ENCODE measurements around the gene AMOT.
"Not testable (repeated sequence)": the region's sequence is repeated elsewhere in the genome, so short reads cannot be mapped to it uniquely, and the experiment has no call there.

The AMOT gene

DNA sequence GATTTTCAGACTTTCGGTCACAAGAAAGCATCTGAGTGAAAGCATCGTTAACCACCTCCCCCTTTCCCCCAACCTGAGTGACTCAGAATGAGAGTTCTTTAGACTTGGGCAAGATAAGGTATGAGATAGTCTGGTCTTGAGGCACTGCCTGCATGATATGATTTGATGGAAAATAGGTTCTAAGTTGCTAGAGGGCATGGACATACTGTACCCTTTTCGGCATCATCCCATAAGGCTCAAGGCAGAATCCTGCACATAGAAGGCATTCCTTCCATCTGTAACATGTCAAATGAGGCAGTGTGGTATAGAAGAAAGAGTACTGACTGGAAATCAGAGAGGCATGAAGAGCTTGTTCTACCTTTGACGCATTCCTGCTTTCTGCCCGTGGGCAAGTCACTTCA is 16.8 kb upstream of the AMOT start:
- no peak overlapping the region for H3K4me3 ChIP-seq (ENCODE audit: low read length)
- no peaks in the 10 kb centered on the region for H3K36me3 ChIP-seq (ENCODE audit: control insufficient read depth, insufficient read depth, low read length, severe bottlenecking)
- H3K9ac ChIP-seq (ENCODE audit: low read length), result no peak overlapping the region
- DNase-seq (ENCODE audit: low read depth), result no peak
- no peaks in the 10 kb centered on the region for H3K4me1 ChIP-seq (ENCODE audit: control insufficient read depth, insufficient read depth, low read length)
- H3K9me3 ChIP-seq (ENCODE audit: control insufficient read depth, low read length), result no peaks in the 10 kb centered on the region
- H3K27me3 ChIP-seq (replicated peaks; ENCODE audit: control insufficient read depth, insufficient read depth, low read length), result peaks cover 38% of the 10 kb centered on the region

DNA sequence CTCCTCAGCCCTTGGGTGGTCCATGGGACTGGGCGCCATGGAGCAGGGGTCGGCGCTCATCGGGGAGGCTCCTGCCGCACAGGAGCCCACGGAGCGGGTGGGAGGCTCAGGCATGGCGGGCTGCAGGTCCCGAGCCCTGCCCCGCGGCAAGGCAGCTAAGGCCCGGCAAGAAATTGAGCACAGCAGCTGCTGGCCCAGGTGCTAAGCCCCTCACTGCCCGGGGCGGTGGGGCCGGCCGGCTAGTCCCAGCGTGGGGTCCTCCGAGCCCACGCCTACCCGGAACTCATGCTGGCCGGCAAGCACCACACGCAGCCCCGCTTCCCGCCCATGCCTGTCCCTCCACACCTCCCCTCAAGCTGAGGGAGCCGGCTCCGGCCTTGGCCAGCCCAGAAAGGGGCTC is 14.3 kb upstream of the AMOT start:
- H3K9ac ChIP-seq (ENCODE audit: low read length); H3K9me3 ChIP-seq (ENCODE audit: control insufficient read depth, low read length); H3K36me3 ChIP-seq (ENCODE audit: control insufficient read depth, insufficient read depth, low read length, severe bottlenecking); DNase-seq (ENCODE audit: low read depth); H3K4me3 ChIP-seq (ENCODE audit: low read length): not testable (repeated sequence)
- Histone ChIP-seq H3K27me3 (replicated peaks; ENCODE audit: control insufficient read depth, insufficient read depth, low read length) (peaks cover 43% of the 10 kb centered on the region), H3K4me1 (ENCODE audit: control insufficient read depth, insufficient read depth, low read length) (peaks cover 12% of the 10 kb centered on the region)

DNA sequence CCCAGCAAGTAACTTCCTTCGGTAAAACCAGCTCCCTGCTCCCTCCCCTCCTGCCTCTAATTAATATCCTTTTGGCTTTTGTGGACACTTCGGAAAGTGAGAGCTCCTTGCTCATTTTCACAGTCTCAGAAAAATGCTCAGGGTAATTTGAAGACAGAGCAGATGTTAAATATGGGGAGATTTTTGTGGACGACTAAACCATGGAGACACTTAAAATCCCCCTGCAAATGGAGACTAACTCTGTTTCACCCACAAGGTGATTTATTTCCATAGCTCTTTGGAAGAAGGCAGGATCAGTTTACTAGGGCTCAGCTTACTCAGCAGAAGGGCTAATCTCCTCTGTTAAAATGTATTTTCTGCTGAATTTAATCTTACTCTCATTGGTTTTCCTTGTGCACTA is 12.2 kb upstream of the AMOT start:
- Histone ChIP-seq H3K27me3 (replicated peaks; ENCODE audit: control insufficient read depth, insufficient read depth, low read length) (peaks cover 43% of the 10 kb centered on the region), H3K9ac (ENCODE audit: low read length) (no peak overlapping the region), H3K36me3 (ENCODE audit: control insufficient read depth, insufficient read depth, low read length, severe bottlenecking) (no peaks in the 10 kb centered on the region), H3K9me3 (ENCODE audit: control insufficient read depth, low read length) (no peaks in the 10 kb centered on the region), H3K4me1 (ENCODE audit: control insufficient read depth, insufficient read depth, low read length) (peaks cover 12% of the 10 kb centered on the region), H3K4me3 (ENCODE audit: low read length) (no peak overlapping the region)
- DNase-seq (ENCODE audit: low read depth), result no peak

DNA sequence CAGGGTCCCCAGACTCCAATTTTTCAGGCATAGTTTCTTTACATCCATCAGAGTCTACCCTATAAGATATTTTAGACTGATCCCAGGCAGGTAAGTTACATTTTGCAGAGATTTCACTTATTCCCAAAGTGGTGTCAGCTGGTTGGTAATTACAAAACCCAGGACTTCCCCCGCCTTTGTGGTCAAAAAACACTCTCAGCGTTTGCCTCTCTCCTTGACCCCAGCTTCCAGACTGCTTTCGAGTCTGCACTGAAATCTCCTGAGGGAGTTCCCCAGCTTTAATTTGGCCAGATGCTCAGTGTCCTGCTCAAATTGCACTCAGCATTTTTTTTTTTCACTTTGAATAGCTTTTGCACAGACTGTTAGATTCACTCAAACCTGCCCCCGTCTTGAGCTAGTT is 11.2 kb upstream of the AMOT start:
- Histone ChIP-seq H3K9me3 (ENCODE audit: control insufficient read depth, low read length) (no peaks in the 10 kb centered on the region), H3K4me3 (ENCODE audit: low read length) (no peak overlapping the region), H3K4me1 (ENCODE audit: control insufficient read depth, insufficient read depth, low read length) (peaks cover 12% of the 10 kb centered on the region), H3K27me3 (replicated peaks; ENCODE audit: control insufficient read depth, insufficient read depth, low read length) (peaks cover 43% of the 10 kb centered on the region), H3K9ac (ENCODE audit: low read length) (no peak overlapping the region), H3K36me3 (ENCODE audit: control insufficient read depth, insufficient read depth, low read length, severe bottlenecking) (no peaks in the 10 kb centered on the region)
- peak; percentile 80 for DNase-seq (ENCODE audit: low read depth)

DNA sequence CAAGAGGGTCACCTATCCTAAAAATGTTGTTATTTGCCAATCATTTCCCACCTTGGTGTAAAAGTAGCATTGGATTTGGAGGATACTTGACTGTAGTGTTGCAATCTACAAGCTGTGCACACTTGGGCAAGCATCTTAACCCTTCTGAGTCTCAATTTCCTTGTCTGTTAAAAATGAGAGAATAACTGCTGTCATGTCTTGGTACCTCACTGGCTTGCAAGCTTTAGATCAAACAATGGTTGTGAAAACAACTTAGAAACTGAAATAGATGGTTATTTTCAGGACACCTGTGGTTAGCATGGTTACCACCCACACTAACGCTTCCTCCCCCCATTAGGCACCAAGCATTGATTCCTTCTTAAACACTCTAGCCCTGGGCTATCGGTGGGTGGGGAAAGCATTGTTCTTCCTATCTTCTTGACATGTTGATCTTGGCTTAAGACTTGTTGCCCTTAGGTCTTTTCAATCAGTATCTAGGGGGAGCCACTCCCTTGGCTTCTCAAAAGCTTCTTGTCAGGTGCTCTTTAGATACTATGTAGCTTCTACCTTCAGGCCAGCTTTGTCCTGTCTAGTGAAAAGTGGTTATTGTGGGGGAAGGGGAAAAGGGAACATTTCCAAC is 10.6 kb upstream of the AMOT start:
- H3K4me3 ChIP-seq (ENCODE audit: low read length), result no peak overlapping the region
- H3K36me3 ChIP-seq (ENCODE audit: control insufficient read depth, insufficient read depth, low read length, severe bottlenecking), result no peaks in the 10 kb centered on the region
- no peak for DNase-seq (ENCODE audit: low read depth)
- H3K9me3 ChIP-seq (ENCODE audit: control insufficient read depth, low read length), result no peaks in the 10 kb centered on the region
- peaks cover 38% of the 10 kb centered on the region for H3K27me3 ChIP-seq (replicated peaks; ENCODE audit: control insufficient read depth, insufficient read depth, low read length)
- peaks cover 12% of the 10 kb centered on the region for H3K4me1 ChIP-seq (ENCODE audit: control insufficient read depth, insufficient read depth, low read length)
- no peak overlapping the region for H3K9ac ChIP-seq (ENCODE audit: low read length)

DNA sequence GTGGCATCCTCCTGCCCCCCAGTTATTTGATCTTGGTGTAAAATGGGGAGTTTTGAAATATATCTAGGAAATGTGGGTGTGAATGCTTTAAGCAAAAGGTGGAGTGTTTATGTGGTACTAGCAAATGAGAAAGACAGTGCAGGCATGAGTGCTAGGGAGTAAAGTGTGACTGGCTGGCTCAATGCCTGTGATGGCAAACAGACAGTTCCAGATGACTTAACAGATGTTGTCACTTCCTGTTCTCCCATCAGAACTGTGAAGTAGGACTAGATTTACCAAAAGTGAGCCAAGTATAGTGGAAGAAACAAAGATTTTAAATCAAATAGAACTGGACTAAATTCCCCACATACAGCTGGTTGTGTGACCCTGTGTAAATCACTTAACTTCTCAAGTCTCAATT is 8.4 kb upstream of the AMOT start:
- Histone ChIP-seq H3K27me3 (replicated peaks; ENCODE audit: control insufficient read depth, insufficient read depth, low read length) (peaks cover 41% of the 10 kb centered on the region), H3K4me1 (ENCODE audit: control insufficient read depth, insufficient read depth, low read length) (peaks cover 12% of the 10 kb centered on the region), H3K9me3 (ENCODE audit: control insufficient read depth, low read length) (no peaks in the 10 kb centered on the region), H3K36me3 (ENCODE audit: control insufficient read depth, insufficient read depth, low read length, severe bottlenecking) (no peaks in the 10 kb centered on the region), H3K4me3 (ENCODE audit: low read length) (no peak overlapping the region), H3K9ac (ENCODE audit: low read length) (no peak overlapping the region)
- no peak for DNase-seq (ENCODE audit: low read depth)

DNA sequence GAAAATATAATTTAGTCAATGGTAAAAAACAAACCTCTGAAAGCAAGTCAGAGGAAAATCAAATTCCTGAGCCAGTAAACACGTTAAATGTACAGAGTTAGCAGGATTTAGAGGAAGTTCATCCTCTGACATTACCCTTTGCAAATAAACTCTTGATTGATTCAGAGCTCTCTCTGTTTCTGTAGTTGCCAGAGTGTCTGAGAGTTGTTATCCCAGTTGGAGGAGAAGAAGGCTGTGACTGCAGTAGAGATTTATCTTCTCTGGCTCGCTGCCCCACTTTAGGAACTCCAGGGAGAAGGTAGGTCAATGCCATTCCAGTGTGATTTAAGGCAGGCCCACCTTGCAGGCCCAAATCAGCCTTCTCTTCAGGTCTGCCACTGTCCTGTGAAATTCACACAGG is 6.2 kb upstream of the AMOT start:
- Histone ChIP-seq H3K27me3 (replicated peaks; ENCODE audit: control insufficient read depth, insufficient read depth, low read length) (peaks cover 38% of the 10 kb centered on the region), H3K4me1 (ENCODE audit: control insufficient read depth, insufficient read depth, low read length) (peaks cover 5% of the 10 kb centered on the region), H3K4me3 (ENCODE audit: low read length) (no peak overlapping the region), H3K9ac (ENCODE audit: low read length) (no peak overlapping the region), H3K9me3 (ENCODE audit: control insufficient read depth, low read length) (no peaks in the 10 kb centered on the region), H3K36me3 (ENCODE audit: control insufficient read depth, insufficient read depth, low read length, severe bottlenecking) (no peaks in the 10 kb centered on the region)
- no peak for DNase-seq (ENCODE audit: low read depth)

DNA sequence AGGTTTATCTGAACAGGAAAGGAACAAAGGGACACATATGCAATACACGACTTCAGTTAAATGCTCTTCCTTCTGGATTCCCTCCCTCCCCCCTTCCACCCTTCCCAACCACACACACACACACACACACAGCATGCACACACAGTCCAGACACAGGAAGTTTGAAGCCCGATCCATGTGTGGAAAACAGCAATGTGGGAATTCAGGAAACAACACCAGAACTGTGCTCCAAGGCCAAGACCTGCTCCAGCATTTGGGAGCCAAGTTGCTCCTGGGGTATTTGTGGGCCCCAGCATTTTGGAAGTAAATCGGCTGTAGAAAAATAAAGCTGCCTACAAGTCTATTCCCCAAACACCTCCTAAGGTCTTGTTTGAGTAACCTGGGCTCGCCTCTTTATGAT is 5.6 kb upstream of the AMOT start:
- H3K27me3 ChIP-seq (replicated peaks; ENCODE audit: control insufficient read depth, insufficient read depth, low read length), result peaks cover 33% of the 10 kb centered on the region
- H3K9me3 ChIP-seq (ENCODE audit: control insufficient read depth, low read length), result no peaks in the 10 kb centered on the region
- no peaks in the 10 kb centered on the region for H3K4me1 ChIP-seq (ENCODE audit: control insufficient read depth, insufficient read depth, low read length)
- H3K36me3 ChIP-seq (ENCODE audit: control insufficient read depth, insufficient read depth, low read length, severe bottlenecking), result no peaks in the 10 kb centered on the region
- DNase-seq (ENCODE audit: low read depth), result no peak
- no peak overlapping the region for H3K9ac ChIP-seq (ENCODE audit: low read length)
- H3K4me3 ChIP-seq (ENCODE audit: low read length), result no peak overlapping the region

DNA sequence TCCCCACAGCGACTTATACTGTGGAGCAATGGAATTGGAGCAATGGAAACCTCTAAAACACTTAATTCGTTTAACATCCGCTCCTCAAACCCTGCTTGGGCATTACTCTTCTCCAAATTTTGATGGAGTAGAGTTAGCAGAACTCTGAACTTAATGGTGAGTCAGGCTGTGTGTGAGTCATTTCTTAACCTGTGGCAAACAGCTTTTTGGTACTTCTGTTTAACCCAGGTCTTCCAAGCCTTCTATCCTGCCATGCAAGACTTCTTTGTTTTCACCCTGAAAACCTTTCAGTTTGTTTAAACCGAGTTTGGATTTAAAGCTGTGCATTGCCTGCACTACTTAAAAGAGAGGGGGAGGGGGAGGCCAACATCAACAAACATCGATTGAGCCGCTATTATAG is 3.6 kb upstream of the AMOT start:
- Histone ChIP-seq H3K4me3 (ENCODE audit: low read length) (no peak overlapping the region), H3K9me3 (ENCODE audit: control insufficient read depth, low read length) (peaks cover 4% of the 10 kb centered on the region), H3K27me3 (replicated peaks; ENCODE audit: control insufficient read depth, insufficient read depth, low read length) (peaks cover 30% of the 10 kb centered on the region), H3K4me1 (ENCODE audit: control insufficient read depth, insufficient read depth, low read length) (no peaks in the 10 kb centered on the region), H3K9ac (ENCODE audit: low read length) (no peak overlapping the region), H3K36me3 (ENCODE audit: control insufficient read depth, insufficient read depth, low read length, severe bottlenecking) (no peaks in the 10 kb centered on the region)
- no peak for DNase-seq (ENCODE audit: low read depth)

DNA sequence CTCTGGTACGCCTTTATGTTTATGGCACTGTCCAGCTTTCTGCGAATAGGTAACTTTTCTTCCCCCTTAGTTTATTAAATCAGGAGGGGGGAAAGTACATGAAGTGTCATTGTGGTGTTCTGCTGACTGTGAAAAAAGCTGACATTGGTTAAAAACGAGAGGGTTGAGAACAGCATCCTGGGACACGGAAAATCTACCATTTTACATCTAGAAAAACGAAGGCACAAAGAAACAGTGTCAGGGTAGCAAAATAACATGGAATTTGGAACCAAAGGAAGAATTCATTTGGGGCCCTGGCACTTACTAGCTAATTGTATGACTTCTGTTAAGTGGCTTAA is 1.2 kb upstream of the AMOT start:
- Histone ChIP-seq H3K27me3 (replicated peaks; ENCODE audit: control insufficient read depth, insufficient read depth, low read length) (peaks cover 32% of the 10 kb centered on the region), H3K9me3 (ENCODE audit: control insufficient read depth, low read length) (peaks cover 9% of the 10 kb centered on the region), H3K36me3 (ENCODE audit: control insufficient read depth, insufficient read depth, low read length, severe bottlenecking) (no peaks in the 10 kb centered on the region), H3K9ac (ENCODE audit: low read length) (no peak overlapping the region), H3K4me1 (ENCODE audit: control insufficient read depth, insufficient read depth, low read length) (no peaks in the 10 kb centered on the region), H3K4me3 (ENCODE audit: low read length) (peak overlapping the region; percentile 79)
- DNase-seq (ENCODE audit: low read depth), result no peak

DNA sequence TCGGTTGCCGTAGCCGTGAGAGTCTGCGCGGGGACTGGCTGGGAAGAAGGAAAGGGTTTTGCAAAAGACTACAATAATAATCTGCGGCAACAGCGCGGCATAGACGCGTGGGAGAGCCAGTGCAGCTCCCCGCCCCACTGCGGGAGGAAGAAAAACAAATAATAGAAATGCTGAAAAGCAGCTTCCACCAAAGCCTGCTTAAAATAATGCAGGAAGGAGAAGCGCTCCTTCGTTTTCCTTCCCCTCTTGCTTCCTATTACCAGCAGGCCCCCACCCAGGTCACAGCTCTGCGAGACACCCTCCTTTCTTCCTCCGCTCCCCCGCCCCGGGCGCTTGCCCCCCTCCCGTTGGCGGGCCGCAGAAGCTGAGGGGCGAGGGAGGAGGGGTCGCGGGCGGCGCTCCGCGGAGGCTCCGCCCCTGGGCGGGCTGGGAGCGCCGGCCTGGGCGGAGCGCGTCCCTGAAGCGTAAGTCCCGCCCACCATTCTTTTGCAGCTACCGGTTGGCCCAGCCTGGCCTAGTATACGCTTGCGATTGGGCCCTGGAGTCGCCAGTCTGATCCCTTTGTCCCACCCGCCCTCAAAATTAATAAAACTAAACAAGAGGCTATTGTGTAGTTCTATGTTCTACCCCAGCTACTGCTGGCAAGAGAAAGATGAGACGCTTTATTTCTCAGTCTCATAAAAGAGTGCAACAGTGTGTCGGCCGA is 636 bp upstream of the AMOT start:
- Histone ChIP-seq H3K9ac (ENCODE audit: low read length) (peak overlapping the region; percentile 74), H3K27me3 (replicated peaks; ENCODE audit: control insufficient read depth, insufficient read depth, low read length) (peaks cover 32% of the 10 kb centered on the region), H3K4me1 (ENCODE audit: control insufficient read depth, insufficient read depth, low read length) (no peaks in the 10 kb centered on the region), H3K9me3 (ENCODE audit: control insufficient read depth, low read length) (peaks cover 9% of the 10 kb centered on the region), H3K4me3 (ENCODE audit: low read length) (peak overlapping the region; percentile 79), H3K36me3 (ENCODE audit: control insufficient read depth, insufficient read depth, low read length, severe bottlenecking) (no peaks in the 10 kb centered on the region)
- peak; percentile 92 for DNase-seq (ENCODE audit: low read depth)

DNA sequence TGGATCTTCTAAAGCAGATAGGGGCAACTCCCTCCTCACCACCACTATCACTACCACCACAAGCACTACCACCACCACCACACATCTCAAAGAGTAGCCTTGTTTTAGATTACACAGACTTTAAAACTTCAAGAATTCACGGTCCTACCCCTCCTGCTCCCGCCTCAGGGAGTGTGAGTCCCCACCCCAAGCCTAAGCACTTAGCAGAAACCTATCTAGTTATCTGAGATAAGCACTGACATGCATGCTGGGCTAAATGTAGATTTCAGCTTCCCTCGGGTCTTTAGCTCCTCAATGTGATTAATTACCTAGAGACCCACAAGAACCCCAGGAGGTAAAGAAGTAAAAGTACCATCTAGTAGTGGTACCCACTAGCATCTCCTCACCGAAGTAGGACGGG is 775 bp downstream of the AMOT start:
- peak overlapping the region; percentile 79 for H3K4me3 ChIP-seq (ENCODE audit: low read length)
- no peak for DNase-seq (ENCODE audit: low read depth)

More for the DNA sequence above, 775 bp downstream of the AMOT start:
- peaks cover 9% of the 10 kb centered on the region for H3K9me3 ChIP-seq (ENCODE audit: control insufficient read depth, low read length)
- peaks cover 22% of the 10 kb centered on the region for H3K27me3 ChIP-seq (replicated peaks; ENCODE audit: control insufficient read depth, insufficient read depth, low read length)
- H3K9ac ChIP-seq (ENCODE audit: low read length), result no peak overlapping the region
- no peaks in the 10 kb centered on the region for H3K36me3 ChIP-seq (ENCODE audit: control insufficient read depth, insufficient read depth, low read length, severe bottlenecking)
- H3K4me1 ChIP-seq (ENCODE audit: control insufficient read depth, insufficient read depth, low read length), result no peaks in the 10 kb centered on the region
